ENCODE measurements around the gene LAMA2. TPM values are rescaled to one million over a fixed set of nuclear protein-coding genes. Genes with fewer than 3 reads are reported as not detected.
A peak's percentile ranks its signal among the peaks of the same experiment; 100 is the strongest.

LAMA2 gene
- total and polyA plus RNA-seq, 4 experiments from 2014 or later = 0.20 to 0.87 (median 0.43) TPM

- intact Hi-C loops (cut with micrococcal nuclease) = no loop called here
- Mint-ChIP-seq H3K4me3 (no peak overlapping the region), H3K27ac (peak overlapping the region in 1 of 7 donors; percentile 11), H3K27me3 (peaks cover 0 to 8% of the 10 kb centered on the region in 2 donors), H3K9me3 (no peaks in the 10 kb centered on the region), H3K4me1 (no peaks in the 10 kb centered on the region), H3K36me3 (no peaks in the 10 kb centered on the region)
- H3K27ac ChIP-seq (ENCODE audit: low read depth, low read length) = no peak overlapping the region
- no peaks in the 10 kb centered on the region for H3K36me3 ChIP-seq (ENCODE audit: insufficient read depth, low read length)
- no peaks in the 10 kb centered on the region for H3K27me3 ChIP-seq (ENCODE audit: insufficient read depth, low read length)
- no peaks in the 10 kb centered on the region for H3K9me3 ChIP-seq (ENCODE audit: control insufficient read depth in 1 of 2, low read length in 2 of 2)
- ChIA-PET POLR2A (ENCODE audit: partially characterized antibody) (no interaction called here), CTCF (ENCODE audit: partially characterized antibody) (no interaction called here)
- H3K4me1 ChIP-seq (ENCODE audit: insufficient read depth, low read length) = no peaks in the 10 kb centered on the region
- peak in 1 of 5 donors; percentile 7 for DNase-seq
- no peak overlapping the region for H3K4me3 ChIP-seq (ENCODE audit: low read length in 2 of 2)
These were observed 320.4 kb downstream of the LAMA2 start for GRCh38 chr6:129203190-129203900.

DNA sequence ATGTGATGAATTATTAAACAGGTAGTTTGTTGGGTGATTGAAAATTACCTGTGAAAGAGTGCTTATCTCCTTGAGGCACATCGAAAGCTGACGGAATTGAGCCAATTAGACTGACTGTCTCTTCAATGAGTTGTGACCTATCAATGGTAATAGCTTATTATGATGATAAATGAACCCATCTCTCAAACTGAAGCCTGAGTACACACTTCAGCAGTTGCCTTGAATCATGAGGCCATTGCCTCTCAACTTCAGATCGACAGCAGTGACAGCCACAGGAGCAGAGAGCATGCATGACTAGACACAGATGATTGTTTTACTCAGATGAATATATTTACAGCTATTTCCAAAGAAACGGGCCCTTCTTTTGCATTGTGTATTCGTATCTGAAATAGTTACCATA lies 323.9 kb downstream of the LAMA2 start:
- ChIA-PET POLR2A (ENCODE audit: partially characterized antibody) (no interaction called here), CTCF (ENCODE audit: partially characterized antibody) (no interaction called here)
- DNase-seq = no peak
- Histone ChIP-seq H3K4me3 (ENCODE audit: low read length in 2 of 2) (no peak overlapping the region), H3K36me3 (ENCODE audit: insufficient read depth, low read length) (no peaks in the 10 kb centered on the region), H3K9me3 (ENCODE audit: control insufficient read depth in 1 of 2, low read length in 2 of 2) (no peaks in the 10 kb centered on the region), H3K27ac (ENCODE audit: low read depth, low read length) (no peak overlapping the region), H3K27me3 (ENCODE audit: insufficient read depth, low read length) (no peaks in the 10 kb centered on the region), H3K4me1 (ENCODE audit: insufficient read depth, low read length) (no peaks in the 10 kb centered on the region)
- Mint-ChIP-seq H3K4me1 (no peaks in the 10 kb centered on the region), H3K9me3 (no peaks in the 10 kb centered on the region), H3K27ac (no peak overlapping the region), H3K4me3 (no peak overlapping the region), H3K27me3 (peaks cover 0 to 5% of the 10 kb centered on the region in 2 donors), H3K36me3 (no peaks in the 10 kb centered on the region)
- intact Hi-C loops (cut with micrococcal nuclease) = no loop called here

DNA sequence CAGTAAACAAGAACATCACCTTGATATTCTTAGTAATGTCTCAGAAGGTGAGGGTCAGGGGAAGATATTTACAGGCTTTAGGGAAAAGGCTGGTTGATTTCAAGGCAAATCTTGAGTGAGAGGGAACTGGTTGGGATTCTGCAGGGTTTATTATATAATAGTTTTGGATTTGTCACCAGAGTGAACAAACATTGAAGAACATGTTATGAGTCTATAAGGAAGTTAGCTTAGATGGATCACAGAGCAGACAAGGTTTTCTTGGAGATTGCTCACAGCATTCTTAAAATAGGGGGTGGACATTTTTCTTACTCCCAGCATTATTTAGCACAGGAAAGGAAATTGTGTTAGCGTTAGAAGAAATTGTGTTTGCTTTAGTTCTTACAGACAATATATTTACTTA lies 324.9 kb downstream of the LAMA2 start:
- Histone ChIP-seq H3K9me3 (ENCODE audit: control insufficient read depth in 1 of 2, low read length in 2 of 2) (no peaks in the 10 kb centered on the region), H3K4me3 (ENCODE audit: low read length in 2 of 2) (no peak overlapping the region), H3K27ac (ENCODE audit: low read depth, low read length) (no peak overlapping the region), H3K4me1 (ENCODE audit: insufficient read depth, low read length) (no peaks in the 10 kb centered on the region), H3K36me3 (ENCODE audit: insufficient read depth, low read length) (no peaks in the 10 kb centered on the region), H3K27me3 (ENCODE audit: insufficient read depth, low read length) (no peaks in the 10 kb centered on the region)
- POLR2A ChIA-PET (ENCODE audit: partially characterized antibody) = no interaction called here
- no peaks in the 10 kb centered on the region for H3K4me1 Mint-ChIP-seq
- no peak overlapping the region for H3K27ac Mint-ChIP-seq
- H3K27me3 Mint-ChIP-seq = peaks cover 0 to 5% of the 10 kb centered on the region in 2 donors
- DNase-seq = no peak
- CTCF ChIA-PET (ENCODE audit: partially characterized antibody) = no interaction called here
- no peaks in the 10 kb centered on the region for H3K36me3 Mint-ChIP-seq
- no peak overlapping the region for H3K4me3 Mint-ChIP-seq
- intact Hi-C loops (cut with micrococcal nuclease) = no loop called here
- no peaks in the 10 kb centered on the region for H3K9me3 Mint-ChIP-seq

GRCh38 chr6:129208415-129209034 lies 325.6 kb downstream of the LAMA2 start:
- ChIA-PET POLR2A (ENCODE audit: partially characterized antibody) (no interaction called here), CTCF (ENCODE audit: partially characterized antibody) (no interaction called here)
- intact Hi-C loops (cut with micrococcal nuclease) = no loop called here
- no peak overlapping the region for H3K27ac ChIP-seq (ENCODE audit: low read depth, low read length)
- H3K4me1 ChIP-seq (ENCODE audit: insufficient read depth, low read length) = no peaks in the 10 kb centered on the region
- H3K27me3 ChIP-seq (ENCODE audit: insufficient read depth, low read length) = no peaks in the 10 kb centered on the region
- Mint-ChIP-seq H3K36me3 (no peaks in the 10 kb centered on the region), H3K27ac (peak overlapping the region in 1 of 7 donors; percentile 7), H3K9me3 (no peaks in the 10 kb centered on the region), H3K4me1 (no peaks in the 10 kb centered on the region), H3K27me3 (peaks cover 0 to 5% of the 10 kb centered on the region in 2 donors), H3K4me3 (peak overlapping the region in 1 of 8 donors; percentile 16)
- no peak overlapping the region for H3K4me3 ChIP-seq (ENCODE audit: low read length in 2 of 2)
- no peak for DNase-seq
- H3K36me3 ChIP-seq (ENCODE audit: insufficient read depth, low read length) = no peaks in the 10 kb centered on the region
- H3K9me3 ChIP-seq (ENCODE audit: control insufficient read depth in 1 of 2, low read length in 2 of 2) = no peaks in the 10 kb centered on the region

DNA sequence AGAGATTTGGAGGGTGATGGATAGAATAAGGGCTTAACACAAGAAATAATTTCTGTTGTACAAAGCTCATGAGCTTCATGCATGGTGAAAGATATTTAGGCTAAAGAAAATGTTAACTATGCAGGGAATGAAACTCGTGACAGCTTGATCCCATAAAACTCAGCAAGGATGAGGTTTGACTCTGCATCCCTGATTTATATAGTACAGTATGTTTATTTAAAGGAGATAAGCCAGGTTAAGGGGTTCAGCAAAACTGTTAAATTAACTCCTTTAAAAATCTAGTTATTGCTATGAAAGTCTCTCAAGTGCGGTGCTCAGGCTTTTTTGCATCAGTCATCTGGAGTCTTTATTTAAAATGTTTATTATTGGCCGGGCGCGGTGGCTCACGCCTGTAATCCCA lies 326.4 kb downstream of the LAMA2 start:
- CTCF ChIA-PET (ENCODE audit: partially characterized antibody) = no interaction called here
- Mint-ChIP-seq H3K4me1 (no peaks in the 10 kb centered on the region), H3K9me3 (no peaks in the 10 kb centered on the region)

DNA sequence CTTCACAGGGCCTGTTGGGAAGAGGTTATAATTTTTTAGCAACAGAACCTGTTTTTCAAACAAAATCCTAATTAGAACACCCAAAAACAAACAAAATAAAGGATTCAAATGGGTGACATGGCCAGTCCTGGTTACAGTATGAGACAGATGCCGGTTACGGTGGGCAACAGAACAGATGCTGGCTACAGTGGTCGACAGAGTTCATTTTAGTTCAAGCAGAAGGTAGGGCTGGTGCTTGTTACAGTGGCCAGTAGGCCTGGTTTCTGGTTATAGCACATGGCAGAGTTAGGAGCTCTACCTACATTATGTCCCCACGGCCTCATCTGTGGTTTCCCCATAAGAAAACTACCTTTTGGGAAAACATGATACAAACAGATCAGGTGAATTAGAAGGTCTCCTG lies 327.7 kb downstream of the LAMA2 start:
- no peaks in the 10 kb centered on the region for H3K4me1 ChIP-seq (ENCODE audit: insufficient read depth, low read length)
- no peaks in the 10 kb centered on the region for H3K27me3 ChIP-seq (ENCODE audit: insufficient read depth, low read length)
- ChIA-PET CTCF (ENCODE audit: partially characterized antibody) (interaction anchor here (1.1 to 1.7 kb wide), 2 partner anchors 39 to 41 kb away, joined by 4 read pairs; no protein-coding TSS in a partner anchor), POLR2A (ENCODE audit: partially characterized antibody) (no interaction called here)
- Mint-ChIP-seq H3K27me3 (peaks cover 0 to 4% of the 10 kb centered on the region in 2 donors), H3K4me3 (no peak overlapping the region), H3K9me3 (no peaks in the 10 kb centered on the region), H3K27ac (no peak overlapping the region), H3K4me1 (no peaks in the 10 kb centered on the region), H3K36me3 (no peaks in the 10 kb centered on the region)
- no peak overlapping the region for H3K27ac ChIP-seq (ENCODE audit: low read depth, low read length)
- intact Hi-C loops (cut with micrococcal nuclease) = no loop called here
- H3K9me3 ChIP-seq (ENCODE audit: control insufficient read depth in 1 of 2, low read length in 2 of 2) = no peaks in the 10 kb centered on the region
- no peaks in the 10 kb centered on the region for H3K36me3 ChIP-seq (ENCODE audit: insufficient read depth, low read length)
- DNase-seq = no peak
- no peak overlapping the region for H3K4me3 ChIP-seq (ENCODE audit: low read length in 2 of 2)

More for the DNA sequence above, 326.4 kb downstream of the LAMA2 start:
- Mint-ChIP-seq H3K27me3 (peaks cover 0 to 4% of the 10 kb centered on the region in 2 donors), H3K27ac (no peak overlapping the region), H3K36me3 (no peaks in the 10 kb centered on the region), H3K4me3 (no peak overlapping the region)
- POLR2A ChIA-PET (ENCODE audit: partially characterized antibody) = no interaction called here
- no peak overlapping the region for H3K4me3 ChIP-seq (ENCODE audit: low read length in 2 of 2)
- H3K27me3 ChIP-seq (ENCODE audit: insufficient read depth, low read length) = no peaks in the 10 kb centered on the region
- no peak for DNase-seq
- H3K27ac ChIP-seq (ENCODE audit: low read depth, low read length) = no peak overlapping the region
- no peaks in the 10 kb centered on the region for H3K4me1 ChIP-seq (ENCODE audit: insufficient read depth, low read length)
- no peaks in the 10 kb centered on the region for H3K9me3 ChIP-seq (ENCODE audit: control insufficient read depth in 1 of 2, low read length in 2 of 2)
- intact Hi-C loops (cut with micrococcal nuclease) = no loop called here
- H3K36me3 ChIP-seq (ENCODE audit: insufficient read depth, low read length) = no peaks in the 10 kb centered on the region

DNA sequence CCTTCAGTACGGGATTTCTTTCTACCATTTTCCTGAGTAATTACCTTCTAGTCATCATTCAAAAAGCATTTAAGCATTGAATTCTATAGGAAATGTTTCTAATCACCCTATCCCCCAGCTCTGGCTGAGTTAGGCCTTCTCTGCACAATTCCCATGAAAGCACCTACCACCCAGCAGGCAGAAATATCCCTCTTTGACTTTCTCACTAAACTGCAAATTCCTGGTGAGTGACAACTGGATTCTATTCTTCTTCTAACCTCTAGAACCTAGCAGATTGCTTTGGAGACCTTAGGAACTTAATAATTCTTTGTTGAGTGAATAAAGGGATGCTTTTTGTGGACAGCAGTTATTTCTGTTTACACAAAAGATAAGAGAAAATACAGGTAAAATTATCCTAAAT lies 328.7 kb downstream of the LAMA2 start:
- Mint-ChIP-seq H3K4me3 (no peak overlapping the region), H3K27ac (no peak overlapping the region), H3K4me1 (no peaks in the 10 kb centered on the region), H3K27me3 (peaks cover 0 to 3% of the 10 kb centered on the region in 2 donors), H3K36me3 (no peaks in the 10 kb centered on the region), H3K9me3 (no peaks in the 10 kb centered on the region)
- Histone ChIP-seq H3K4me3 (ENCODE audit: low read length in 2 of 2) (no peak overlapping the region), H3K27me3 (ENCODE audit: insufficient read depth, low read length) (no peaks in the 10 kb centered on the region), H3K4me1 (ENCODE audit: insufficient read depth, low read length) (no peaks in the 10 kb centered on the region), H3K36me3 (ENCODE audit: insufficient read depth, low read length) (no peaks in the 10 kb centered on the region), H3K27ac (ENCODE audit: low read depth, low read length) (no peak overlapping the region), H3K9me3 (ENCODE audit: control insufficient read depth in 1 of 2, low read length in 2 of 2) (no peaks in the 10 kb centered on the region)
- POLR2A ChIA-PET (ENCODE audit: partially characterized antibody) = no interaction called here
- intact Hi-C loops (cut with micrococcal nuclease) = no loop called here
- no peak for DNase-seq
- CTCF ChIA-PET (ENCODE audit: partially characterized antibody) = interaction anchor here (1.7 kb wide), 1 partner anchor 40 kb away, joined by 4 read pairs; no protein-coding TSS in a partner anchor

All from CD4-positive, alpha-beta memory T cell (primary cell).